Stimulated activated CD8-positive, alpha-beta memory T cell treated with anti-CD3 and anti-CD28 coated beads, Interleukin-7, amount 100 ng/mL, for 4 hours (primary cell): ENCODE measurements around the gene FBXL7.

Experiments used
- DNase-seq, 2 donors: peaks; one replicate each; pipeline ENCODE4 v3.0.0-alpha.2; 2020; ENCODE audit warnings: low read depth in 2 of 2

The FBXL7 gene

GRCh38 chr5:15612915-15613635 is 113.1 kb downstream of the FBXL7 start:
- DNase-seq, result no peak

- no peak for DNase-seq
Measured at GRCh38 chr5:15614679-15615078, 114.7 kb downstream of the FBXL7 start.

GRCh38 chr5:15615859-15616258 is 115.9 kb downstream of the FBXL7 start:
- DNase-seq, result no peak

DNA sequence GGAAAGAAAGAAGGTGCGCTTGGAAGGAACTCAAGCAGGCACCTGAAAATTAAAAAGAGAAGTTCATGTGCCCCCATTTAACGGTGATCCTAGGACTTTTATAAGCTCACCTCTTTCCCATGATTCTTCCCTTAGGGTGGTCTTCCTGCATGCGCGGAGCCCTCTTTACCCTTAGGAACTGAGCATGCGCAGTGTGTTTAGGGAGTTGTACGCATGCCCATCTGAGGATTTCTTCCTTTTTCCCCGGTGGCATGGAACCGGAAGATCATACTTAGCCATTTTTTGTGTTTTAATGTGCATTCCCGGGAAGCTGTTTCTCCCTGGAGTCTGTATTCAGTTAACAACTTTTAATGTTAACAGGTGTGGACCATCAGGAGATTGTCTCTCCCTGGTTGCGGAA is 119.0 kb downstream of the FBXL7 start:
- no peak for DNase-seq

DNA sequence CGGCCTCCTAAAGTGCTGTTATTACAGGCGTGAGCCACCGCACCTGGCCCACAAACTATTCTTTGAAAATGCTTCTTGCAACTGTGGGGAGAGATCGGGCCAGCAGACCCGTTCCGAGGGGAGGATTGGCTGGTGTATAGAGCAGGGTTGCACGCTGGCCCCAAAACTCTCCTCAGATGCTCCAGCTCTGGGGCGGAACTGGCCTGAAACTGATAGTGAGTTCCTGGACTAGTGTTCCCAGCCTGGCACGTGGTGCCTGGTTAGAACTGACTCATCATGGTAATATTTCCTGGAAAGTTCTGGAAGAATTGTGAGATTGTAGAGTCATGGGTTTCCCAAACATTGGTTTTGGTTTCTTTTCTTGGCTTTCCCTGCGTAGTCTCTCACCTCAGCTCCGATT is 120.5 kb downstream of the FBXL7 start:
- no peak for DNase-seq

GRCh38 chr5:15621094-15621493 is 121.1 kb downstream of the FBXL7 start:
- DNase-seq, result no peak

GRCh38 chr5:15623794-15624193 is 123.8 kb downstream of the FBXL7 start:
- DNase-seq, result no peak

GRCh38 chr5:15627109-15627508 is 127.1 kb downstream of the FBXL7 start:
- no peak for DNase-seq

DNA sequence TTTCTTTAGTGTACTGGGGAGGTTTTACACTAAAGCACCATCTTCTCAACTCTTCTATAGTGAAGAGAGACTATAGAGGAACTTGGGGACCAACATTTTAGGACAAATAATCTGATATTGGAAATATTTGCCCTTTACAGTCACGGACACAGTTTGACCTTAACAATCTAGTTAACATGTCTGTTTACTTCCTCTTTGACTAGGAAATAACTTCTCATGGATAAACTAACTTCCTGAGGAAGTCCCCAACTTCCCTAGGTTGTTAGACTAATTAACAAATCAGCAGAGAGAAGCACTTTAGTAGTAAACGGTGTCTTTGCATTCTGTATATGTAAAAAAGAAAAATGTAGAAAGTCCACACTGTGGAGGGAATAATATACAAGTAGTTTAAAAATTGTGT is 127.7 kb downstream of the FBXL7 start:
- DNase-seq, result no peak

GRCh38 chr5:15630441-15630840 is 130.5 kb downstream of the FBXL7 start:
- no peak for DNase-seq

DNA sequence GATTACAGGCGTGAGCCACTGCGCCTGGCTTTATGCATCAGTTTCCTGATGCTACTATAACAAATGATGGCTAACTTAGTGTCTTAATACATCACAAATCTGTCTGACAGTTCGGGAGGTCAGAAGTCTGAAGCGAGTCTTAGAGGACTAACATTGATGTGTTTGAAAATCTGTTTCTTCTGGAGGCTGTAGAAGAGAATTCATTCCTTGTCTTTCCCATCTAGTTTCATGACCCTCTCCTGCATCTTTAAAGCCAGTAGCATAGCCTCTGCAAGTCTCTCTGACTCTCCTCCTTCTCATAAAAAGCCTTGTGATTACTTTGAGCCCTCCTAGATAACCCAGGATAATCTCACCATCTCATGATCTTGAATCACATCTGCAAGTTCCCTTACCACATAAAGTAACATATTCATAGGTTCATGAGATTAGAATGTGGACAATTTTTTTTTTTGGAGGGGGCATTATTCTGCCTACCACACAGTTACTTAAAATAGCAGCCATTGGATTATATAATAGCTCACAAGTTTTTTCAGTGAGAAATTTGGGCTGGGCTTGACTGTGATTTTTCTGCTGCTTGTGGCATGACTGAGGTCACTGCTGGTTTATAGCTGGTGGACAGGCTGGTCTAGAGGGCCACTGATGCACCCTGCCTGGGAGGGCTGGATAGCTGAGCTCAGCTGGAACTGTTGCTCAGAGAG is 134.8 kb downstream of the FBXL7 start:
- no peak for DNase-seq

GRCh38 chr5:15635289-15635616 is 135.3 kb downstream of the FBXL7 start:
- no peak for DNase-seq

GRCh38 chr5:15637345-15637744 is 137.4 kb downstream of the FBXL7 start:
- no peak for DNase-seq

- DNase-seq, result no peak
Measured at GRCh38 chr5:15637886-15638285, 137.9 kb downstream of the FBXL7 start.

DNA sequence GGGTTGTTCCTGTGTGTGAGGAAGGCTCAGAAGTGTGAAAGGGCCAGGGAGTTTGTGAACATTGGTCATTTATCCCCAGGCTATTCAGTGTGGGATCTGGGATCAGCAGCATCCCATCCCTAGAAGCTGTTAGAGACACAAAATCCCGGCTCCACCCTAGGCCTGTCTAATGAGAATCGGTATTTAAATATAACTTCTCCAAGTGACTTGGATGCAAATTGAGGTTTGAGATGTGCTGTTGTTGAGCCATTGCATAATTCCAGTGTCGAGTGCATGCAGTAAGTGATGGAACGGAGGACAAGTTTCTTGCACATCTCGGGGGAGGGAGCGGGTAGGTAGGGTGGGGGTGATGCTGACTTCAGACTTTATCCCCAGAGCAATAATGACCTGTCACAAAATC is 138.3 kb downstream of the FBXL7 start:
- no peak for DNase-seq

- DNase-seq, result no peak
Measured at GRCh38 chr5:15639288-15639687, 139.3 kb downstream of the FBXL7 start.

GRCh38 chr5:15640116-15640515 is 140.1 kb downstream of the FBXL7 start:
- DNase-seq, result no peak

- DNase-seq, result no peak
Measured at GRCh38 chr5:15643731-15644130, 143.8 kb downstream of the FBXL7 start.

DNA sequence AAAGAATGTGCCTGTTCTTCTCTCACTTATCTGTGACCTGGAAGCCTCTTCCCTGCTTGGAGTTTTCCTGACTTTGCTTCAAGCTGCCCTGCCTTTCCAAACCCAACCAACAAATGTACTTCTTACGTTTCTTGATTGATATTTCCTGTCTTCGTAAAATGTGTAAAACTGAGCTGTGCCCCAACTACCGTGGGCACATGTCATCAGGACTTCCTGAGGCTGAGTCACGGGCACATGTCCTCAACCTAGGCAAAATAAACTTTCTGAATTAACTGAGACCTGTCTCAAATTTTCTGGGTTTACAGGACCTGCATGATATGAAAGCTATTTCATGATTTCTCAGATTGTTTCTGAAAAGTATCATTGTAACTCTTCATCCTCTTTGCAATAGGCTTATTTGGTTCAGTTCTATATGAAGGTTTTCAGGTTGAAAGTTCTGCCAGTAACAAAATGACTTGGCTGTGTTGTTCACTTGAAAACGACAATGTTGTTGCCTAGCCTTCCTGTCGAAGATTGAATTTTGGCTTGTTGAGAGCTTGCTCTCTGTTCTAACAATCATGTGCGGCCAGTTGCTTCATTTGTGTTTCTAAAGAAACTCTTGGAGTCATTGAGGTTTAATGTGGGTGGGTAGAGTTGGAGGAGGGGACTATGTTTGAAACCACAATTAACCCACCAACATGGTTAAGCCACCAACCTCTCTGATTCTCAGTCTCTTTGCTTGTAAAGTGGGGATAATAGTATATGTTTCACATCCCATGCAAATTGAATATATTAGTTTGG is 145.6 kb downstream of the FBXL7 start:
- DNase-seq, result no peak

DNA sequence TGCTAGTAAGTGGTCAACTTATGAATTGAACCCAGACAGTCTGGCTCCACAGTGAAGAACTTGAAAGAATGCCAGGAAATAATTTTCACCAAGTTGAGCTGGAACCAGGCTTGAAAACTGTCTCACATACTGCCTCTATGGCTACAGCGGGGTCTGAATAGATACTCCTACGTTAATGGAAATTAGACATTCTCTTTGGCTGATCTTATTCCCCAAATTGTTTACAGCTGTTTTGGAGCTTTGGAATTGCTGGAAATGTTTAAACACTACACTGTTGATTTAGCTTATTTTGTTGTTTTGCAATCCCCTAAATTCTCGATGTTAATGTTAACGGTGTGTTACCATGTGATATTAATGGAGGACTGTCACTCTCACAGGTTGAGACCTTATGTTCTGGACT is 146.4 kb downstream of the FBXL7 start:
- DNase-seq, result no peak

GRCh38 chr5:15647251-15647650 is 147.3 kb downstream of the FBXL7 start:
- no peak for DNase-seq

GRCh38 chr5:15650266-15650665 is 150.3 kb downstream of the FBXL7 start:
- no peak for DNase-seq

GRCh38 chr5:15654779-15655178 is 154.8 kb downstream of the FBXL7 start:
- DNase-seq, result no peak
